ENCODE results near the gene TNS4. TPM values are rescaled to one million over a fixed set of nuclear protein-coding genes. Genes with fewer than 3 reads are reported as not detected.
A peak's percentile ranks its signal among the peaks of the same experiment; 100 is the strongest.

The TNS4 gene
- total and polyA plus RNA-seq, 9 of the 15 experiments (the other 6 are each of a cell fraction or from before 2014, with no cell fraction given): 0.04 to 0.73 (median 0.24) TPM; not detected in 1

GRCh38 chr17:40443196-40443987, 58.0 kb downstream of the TNS4 start, which contains the start of gene IGFBP4 (continued):
- TF ChIP-seq KLF16 (IDR thresholded peaks at IDR 0.05) (no peak), IRF2 (CRISPR knock-in tag; IDR thresholded peaks at IDR 0.05) (no peak), E2F3 (CRISPR knock-in tag; IDR thresholded peaks at IDR 0.05) (no peak), ZC3H11A (IDR thresholded peaks at IDR 0.05; ENCODE audit: low read depth, low read length) (no peak), UBTF (IDR thresholded peaks at IDR 0.05; ENCODE audit: borderline replicate concordance in 1 of 2, low read depth in 2 of 2, low read length in 2 of 2) (peak; percentile 22 to 92; a peak in 2 of 4 replicates), TAF1 (IDR thresholded peaks at IDR 0.05; ENCODE audit: control insufficient read depth, extremely low read depth, insufficient read depth, low read length, severe bottlenecking) (peak; percentile 45), TGIF2 (CRISPR knock-in tag; IDR thresholded peaks at IDR 0.05) (no peak), BRD9 (IDR thresholded peaks at IDR 0.05; ENCODE audit: low read depth, partially characterized antibody) (no peak), E2F6 (IDR thresholded peaks at IDR 0.05; ENCODE audit: borderline replicate concordance in 1 of 2, extremely low read depth in 1 of 2, insufficient read depth in 1 of 2, insufficient read length in 1 of 2, low read depth in 1 of 2, low read length in 1 of 2, poor library complexity in 1 of 2, severe bottlenecking in 1 of 2) (peak; percentile 93 to 97), GTF2A2 (tag; IDR thresholded peaks at IDR 0.05) (peak; percentile 64; the same call in 1 of the 2 replicates), CEBPZ (IDR thresholded peaks at IDR 0.05; ENCODE audit: borderline replicate concordance, low read depth, low read length) (no peak), POLR2B (IDR thresholded peaks at IDR 0.05; ENCODE audit: low read depth, partially characterized antibody) (no peak), PREB (CRISPR knock-in tag; IDR thresholded peaks at IDR 0.05) (no peak), CREM (IDR thresholded peaks at IDR 0.05; ENCODE audit: low read depth) (0 out of 2 replicates have a peak, but pooled peaks have one; percentile 26), ZNF507 (tag; conservative IDR thresholded peaks at IDR 0.05) (no peak), ZNF354B (CRISPR knock-in tag; IDR thresholded peaks at IDR 0.05) (no peak)

Measured in K562 (cell line).